H1 (cell line): ENCODE measurements around the gene GJA5. TPM values are rescaled to one million over a fixed set of nuclear protein-coding genes. Genes with fewer than 3 reads are reported as not detected.

ENCODE experiments used
- CHD7 ChIP-seq: fragments of 300-600 bp; sonication (generic); IDR thresholded peaks from 2 replicates; pipeline ENCODE4 v1.7.1; 2012; ENCODE audit warnings: low read length, moderate library complexity, mild to moderate bottlenecking, inconsistent platforms; ENCODE audit not compliant: insufficient replicate concordance
- CREB1 ChIP-seq: IDR thresholded peaks from 2 replicates; pipeline ENCODE4 v1.6.1; 2012; ENCODE audit warnings: inconsistent platforms
- HDAC6 ChIP-seq: IDR thresholded peaks from one replicate; pipeline ENCODE4 v1.7.1; 2012; ENCODE audit warnings: low read depth, mild to moderate bottlenecking, inconsistent platforms, low read length, moderate library complexity
- TAF1 ChIP-seq: IDR thresholded peaks from 2 replicates; pipeline ENCODE4 v1.6.1; 2011; ENCODE audit warnings: mild to moderate bottlenecking, low read depth, low read length
- TCF12 ChIP-seq: IDR thresholded peaks from 2 replicates; pipeline ENCODE4 v1.6.1; 2011; ENCODE audit warnings: low read depth, mild to moderate bottlenecking, low read length
- polyA plus RNA-seq, 7 experiments: library from polyadenylated mRNA; depleted of rRNA in 3 of 7; stranded (reverse) in 5 of 7; unstranded in 2 of 7; fragments of >200 nt in 5 of 7; fragments of 200-250 nt in 2 of 7; gene quantifications; 1 replicate in 5 of 7; 2 replicates in 1 of 7; 4 replicates in 1 of 7; pipeline versions ENCODE4 v1.2.1 to v1.2.3, GENCODE V29; 2011 to 2013; ENCODE audit warnings: missing spikeins in 2 of 7, mixed read lengths in 2 of 7
- total RNA-seq: library from RNA; stranded (reverse); fragmentation: NEBNext Ultra II Directional; extraction: Animal tissue kit (Norgen Biotek cat#: 25700); gene quantifications from 2 replicates; pipeline ENCODE4 v1.2.1, GENCODE V29; 2021

Gene GJA5
- total and polyA plus RNA-seq, 2 of the 8 experiments (the other 6 are each of a cell fraction or from before 2014, with no cell fraction given), result 1.2 to 2.7 TPM

- TF ChIP-seq CHD7 (no peak), TAF1 (no peak), CREB1 (no peak), TCF12 (no peak), HDAC6 (no peak)
Measured at GRCh38 chr1:147804942-147805723, 44.7 kb upstream of the GJA5 start (continued).
